GM13977 (cell line): ENCODE results near the gene LBH.

Experiments
- DNase-seq: peaks from one replicate; pipeline ENCODE4 v3.0.0; 2012; ENCODE audit warnings: low spot score
- CTCF ChIP-seq: IDR thresholded peaks from 2 replicates; pipeline ENCODE4 v1.5.1; 2012; ENCODE audit warnings: mild to moderate bottlenecking, control low read depth; ENCODE audit not compliant: insufficient read depth; ENCODE audit errors: extremely low read depth, missing control alignments
- in situ Hi-C: fragments of 300-500 bp; cut with MboI; formaldehyde crosslinking; loops from one replicate; pipeline ENCODE4 v1.12.0; 2022; ENCODE audit warnings: low sequenced_read_pairs, low pct_unique_long_range_greater_than_20kb, mixed read lengths, inconsistent platforms; ENCODE audit not compliant: unreplicated experiment

LBH gene

GRCh38 chr2:30272761-30273573, 41.6 kb downstream of the LBH start:
- DNase-seq = no peak
- in situ Hi-C loops = no loop called here
- TF ChIP-seq CTCF = no peak

- DNase-seq = no peak
- in situ Hi-C loops = no loop called here
- TF ChIP-seq CTCF = no peak
These were observed 42.2 kb downstream of the LBH start for GRCh38 chr2:30273574-30273929.

GRCh38 chr2:30275256-30275655, 43.9 kb downstream of the LBH start:
- DNase-seq = no peak
- TF ChIP-seq CTCF = no peak
- in situ Hi-C loops = no loop called here

DNA sequence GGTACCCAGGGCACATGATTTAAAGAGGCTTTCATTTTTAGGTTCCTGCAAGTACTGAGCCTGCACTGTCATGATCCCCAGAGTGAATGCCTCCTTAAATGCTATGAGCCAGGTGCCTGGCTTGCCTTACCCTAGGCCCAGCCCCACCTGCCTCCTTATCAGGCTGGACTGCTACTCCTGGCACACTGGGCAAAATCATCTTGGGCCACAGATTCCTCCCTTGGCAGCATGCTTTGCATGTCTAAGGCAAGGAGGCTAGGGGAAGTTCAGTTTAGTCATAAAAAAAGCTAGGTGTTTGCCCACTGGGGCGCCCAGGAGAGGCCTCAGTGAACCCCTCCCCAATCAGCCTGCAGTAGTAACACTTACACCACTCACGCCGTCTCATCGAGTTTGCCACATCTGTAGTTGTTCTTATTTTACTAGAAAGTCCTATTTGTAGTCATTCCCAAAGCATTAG, 45.1 kb downstream of the LBH start:
- in situ Hi-C loops = no loop called here
- no peak for TF ChIP-seq CTCF

DNA sequence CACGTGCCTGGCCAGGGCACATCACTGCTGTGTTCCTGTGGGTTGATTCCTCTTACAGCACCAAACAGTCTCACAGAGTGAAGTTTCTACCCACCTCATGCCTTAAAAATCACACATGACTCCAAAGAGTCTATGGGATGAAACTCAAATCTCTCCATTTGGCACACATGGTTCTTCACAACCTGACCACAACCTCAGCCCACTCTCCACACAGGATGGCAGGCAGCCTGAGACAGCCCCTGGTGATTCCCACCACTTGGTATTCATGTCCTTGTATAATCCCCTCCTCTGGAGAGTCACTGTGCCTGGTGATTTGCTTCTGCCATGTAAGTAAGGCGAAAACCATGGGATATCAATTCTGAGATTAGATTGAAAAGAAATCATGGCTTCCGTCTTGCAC, 46.2 kb downstream of the LBH start:
- no peak for DNase-seq
- no peak for TF ChIP-seq CTCF
- in situ Hi-C loops = no loop called here

More for the DNA sequence above, 45.1 kb downstream of the LBH start:
- no peak for DNase-seq

GRCh38 chr2:30278419-30278818, 47.1 kb downstream of the LBH start:
- no peak for TF ChIP-seq CTCF
- DNase-seq = no peak
- in situ Hi-C loops = no loop called here
